DMS53 (cell line): ENCODE data around the gene OTOF.

Source experiments
- DNase-seq: peaks from one replicate; lab custom pipeline; 2025; lab: John Stamatoyannopoulos, UW

OTOF gene

GRCh38 chr2:26477911-26478253 is at the start of gene OTOF:
TSS of gene OTOF (minus strand) at chr2:26478124.
- peak; percentile 43 for DNase-seq

DNA sequence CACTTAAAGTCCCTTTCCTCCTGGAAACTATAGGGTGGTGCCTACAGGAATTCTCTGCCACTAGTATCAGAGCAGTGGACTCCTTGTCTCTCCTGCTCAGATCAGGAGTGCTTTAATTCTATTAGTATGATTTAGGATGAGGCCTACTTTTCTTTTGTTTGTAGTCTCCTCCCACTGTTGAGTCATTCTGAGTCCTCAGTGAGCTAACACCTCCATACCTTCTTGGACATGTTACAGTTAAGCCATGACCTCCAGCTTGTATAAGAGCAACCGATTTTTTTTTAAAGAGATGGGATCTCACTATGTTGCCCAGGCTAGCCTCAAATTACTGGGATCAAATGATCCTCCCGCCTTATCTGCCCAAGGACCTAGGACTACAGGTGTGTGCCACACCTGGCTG is 48.7 kb upstream of the OTOF start:
- peak; percentile 42 for DNase-seq

DNA sequence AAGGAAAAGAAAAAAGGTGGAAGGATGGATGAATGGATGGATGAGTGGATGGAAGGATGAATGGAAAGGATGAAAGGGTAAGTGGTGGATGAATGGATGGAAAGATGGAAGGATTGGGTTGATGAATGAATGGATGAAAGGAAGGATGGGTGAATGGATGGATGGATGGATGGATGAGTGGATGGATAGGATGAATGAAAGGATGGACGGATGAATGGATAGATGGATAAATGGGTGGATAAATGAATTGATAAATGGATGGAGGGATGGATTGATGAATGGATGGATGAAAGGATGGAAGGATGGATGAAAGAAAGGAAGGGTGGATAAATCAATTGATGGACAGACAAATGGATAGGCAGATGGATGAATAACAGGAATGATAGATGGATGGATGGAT is 48.2 kb upstream of the OTOF start:
- no peak for DNase-seq

- DNase-seq = no peak
Measured at GRCh38 chr2:26523750-26524149, 45.8 kb upstream of the OTOF start.

GRCh38 chr2:26522751-26523171 is 44.8 kb upstream of the OTOF start:
- DNase-seq = no peak

DNA sequence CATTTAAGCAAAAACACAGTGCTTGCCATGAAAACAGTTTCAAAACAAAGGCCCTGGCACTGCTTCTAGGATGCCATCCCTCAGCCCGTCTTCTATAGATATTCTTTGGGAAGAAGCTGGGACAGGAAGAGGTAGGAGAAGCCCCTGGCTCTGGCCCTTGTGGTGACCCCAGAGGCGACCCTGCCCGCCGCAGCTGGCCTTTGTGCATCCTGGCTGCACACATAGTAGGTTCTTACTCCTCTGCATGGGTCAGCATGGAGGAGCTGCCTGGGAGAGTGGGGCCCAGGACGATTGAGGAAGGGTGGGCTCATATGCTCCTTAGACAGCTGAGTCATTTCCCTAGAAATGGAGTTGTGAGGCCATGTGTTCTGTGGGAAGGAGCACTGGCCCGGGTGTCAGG is 44.4 kb upstream of the OTOF start:
- DNase-seq = no peak

DNA sequence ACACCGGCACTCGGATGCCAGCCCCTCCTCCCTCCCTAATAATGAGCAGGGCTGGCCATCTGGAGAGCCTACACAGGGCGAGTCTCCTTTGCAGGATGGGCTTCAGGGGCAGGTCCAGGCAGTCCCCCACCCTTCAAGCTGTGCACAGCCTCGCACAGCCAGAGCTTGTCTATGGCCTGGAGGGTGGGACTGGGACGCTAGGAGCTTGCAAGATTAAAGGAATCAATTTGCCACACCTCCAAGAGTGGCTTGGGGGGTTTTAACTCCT is 43.9 kb upstream of the OTOF start:
- DNase-seq = no peak

GRCh38 chr2:26521054-26521912 is 43.4 kb upstream of the OTOF start:
- peak; percentile 65 for DNase-seq

GRCh38 chr2:26520148-26520449 is 42.2 kb upstream of the OTOF start:
- DNase-seq = no peak

GRCh38 chr2:26519396-26520147 is 41.6 kb upstream of the OTOF start:
- DNase-seq = no peak

- no peak for DNase-seq
Measured at GRCh38 chr2:26516781-26517180, 38.9 kb upstream of the OTOF start.

GRCh38 chr2:26516246-26516645 is 38.3 kb upstream of the OTOF start:
- no peak for DNase-seq

DNA sequence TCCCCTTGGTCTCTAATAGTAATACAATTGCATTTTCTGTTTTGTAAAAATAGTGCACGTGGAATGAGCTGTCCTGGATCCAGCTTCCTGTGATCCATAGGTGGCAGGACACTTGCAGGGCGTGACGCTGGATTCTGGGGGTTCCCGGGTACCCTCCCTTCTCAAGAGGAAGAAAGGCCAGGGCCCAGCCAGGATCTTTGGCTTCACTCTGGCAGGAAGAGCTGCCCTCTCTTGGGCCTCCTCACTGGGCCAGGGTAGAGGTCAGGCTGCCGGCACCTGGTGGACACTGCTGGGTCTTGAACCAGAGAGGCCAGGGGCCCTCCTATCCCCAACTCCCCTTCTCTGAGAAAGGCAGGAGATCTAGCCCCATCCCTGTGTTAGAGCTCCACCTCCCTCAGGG is 37.8 kb upstream of the OTOF start:
- no peak for DNase-seq

GRCh38 chr2:26514045-26514444 is 36.1 kb upstream of the OTOF start:
- no peak for DNase-seq

- no peak for DNase-seq
Measured at GRCh38 chr2:26513261-26513660, 35.3 kb upstream of the OTOF start.

- DNase-seq = no peak
Measured at GRCh38 chr2:26511466-26511865, 33.5 kb upstream of the OTOF start.

GRCh38 chr2:26510344-26510973 is 32.5 kb upstream of the OTOF start:
- DNase-seq = no peak

DNA sequence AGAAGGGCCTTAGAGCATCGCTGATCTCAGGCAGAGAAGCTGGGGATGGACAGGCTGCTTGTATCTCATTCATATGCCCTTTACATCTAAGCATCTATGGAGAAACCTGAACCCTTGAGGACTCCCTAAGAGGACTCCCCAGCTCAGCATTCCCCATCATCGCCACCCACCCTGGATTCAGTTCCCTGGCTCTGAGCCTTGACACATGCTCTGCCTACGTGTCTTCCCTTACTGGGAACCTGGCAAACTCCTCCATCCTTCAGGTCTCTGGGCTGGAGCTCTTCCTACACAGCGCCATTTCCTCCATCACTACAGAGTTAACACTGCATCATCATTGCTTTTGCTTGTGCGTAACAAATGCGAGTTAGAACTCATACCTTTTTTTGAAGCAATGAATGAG is 31.2 kb upstream of the OTOF start:
- DNase-seq = no peak

DNA sequence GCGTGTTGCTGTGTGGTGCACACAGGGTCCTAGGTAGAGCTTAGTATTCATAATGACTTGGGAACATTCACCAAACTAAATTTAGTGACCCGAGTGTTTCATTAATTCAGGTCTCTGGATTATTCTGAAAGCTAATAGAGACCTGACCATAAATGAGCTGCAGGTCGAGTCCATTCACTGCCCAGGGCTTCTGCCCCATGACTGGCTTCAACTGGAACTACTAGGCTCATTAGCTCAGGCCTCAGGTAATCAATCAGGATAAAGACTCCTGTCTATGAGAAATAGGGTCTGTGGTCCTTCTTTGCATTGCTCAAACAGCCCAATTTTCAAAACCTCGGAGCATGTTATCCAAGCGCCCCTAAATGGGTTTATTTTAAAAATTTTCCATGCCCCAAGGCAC is 30.0 kb upstream of the OTOF start:
- DNase-seq = no peak

DNA sequence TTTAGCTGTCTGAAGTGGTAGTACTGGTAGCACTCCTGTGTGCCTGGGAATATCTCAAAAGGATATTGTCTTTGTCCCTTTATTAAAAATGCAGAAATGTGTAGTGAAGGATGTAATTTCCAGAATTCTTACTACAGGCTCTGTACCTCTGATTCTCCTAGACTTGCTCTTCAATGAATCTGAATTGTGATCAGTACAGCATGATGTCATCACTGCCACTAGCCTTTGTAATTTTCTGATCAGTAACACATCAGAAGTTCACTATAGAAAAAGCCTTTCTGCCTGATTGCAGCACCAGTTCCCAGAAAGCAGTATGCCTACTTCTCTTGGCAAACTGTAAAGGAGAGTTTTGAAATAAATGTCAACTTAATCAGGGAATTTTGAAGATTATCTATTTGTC is 29.2 kb upstream of the OTOF start:
- DNase-seq = no peak

DNA sequence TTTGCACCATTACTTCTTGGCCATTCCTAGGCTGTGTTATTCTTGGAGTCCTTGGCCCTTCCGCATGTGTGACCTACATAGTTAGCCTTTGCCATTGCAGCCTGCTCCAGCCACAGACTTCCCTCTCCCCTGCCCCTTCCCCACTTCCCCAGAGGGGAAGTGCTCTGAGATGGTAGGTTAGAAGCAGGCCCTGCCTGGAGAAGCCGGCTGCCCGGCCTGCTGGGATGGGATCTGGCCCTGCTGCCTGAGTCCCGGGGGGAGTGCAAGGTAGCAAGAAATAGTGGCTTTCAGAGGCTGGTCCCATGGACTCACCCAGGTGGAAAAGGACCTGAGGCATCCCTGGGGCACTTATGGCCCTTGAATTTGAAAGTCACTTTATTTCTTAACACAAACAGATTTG is 28.4 kb upstream of the OTOF start:
- DNase-seq = no peak

DNA sequence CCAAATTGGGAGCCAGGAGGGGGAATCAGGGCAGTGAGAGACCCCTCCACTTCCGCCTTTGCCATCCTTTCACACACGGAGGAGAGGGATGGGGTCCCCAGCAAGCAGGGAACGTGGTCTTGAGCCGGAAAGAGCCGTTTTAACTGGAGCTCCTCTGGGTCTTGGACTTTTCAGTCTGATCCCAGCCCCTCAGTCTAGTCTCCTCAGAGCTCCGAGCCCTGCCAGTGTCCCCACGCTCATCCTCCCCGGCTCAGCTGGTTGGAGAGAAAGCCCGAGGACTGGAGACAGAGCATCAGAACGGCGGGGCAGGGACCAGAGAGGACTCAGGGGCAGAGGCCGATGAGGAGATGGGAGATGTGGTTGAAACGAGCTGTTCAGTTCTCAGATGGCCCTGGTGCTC is 26.1 kb upstream of the OTOF start:
- DNase-seq = peak; percentile 42

- peak; percentile 92 for DNase-seq
Measured at GRCh38 chr2:26503231-26503880, 25.4 kb upstream of the OTOF start.
